BE2C (cell line): Measurements from ENCODE around the gene CLDN10.

ENCODE experiments used
- DNase-seq: peaks from one replicate; pipeline ENCODE4 v3.0.0-alpha.2; 2020
- H3K27me3 ChIP-seq: fragments of 250-450 bp; sonication (Bioruptor Pico); 2 replicates; pipeline ENCODE4 v1.5.1; 2020; ENCODE audit warnings: mild to moderate bottlenecking
- H3K36me3 ChIP-seq: fragments of 250-450 bp; sonication (Bioruptor Pico); 2 replicates; pipeline ENCODE4 v1.5.1; 2020; ENCODE audit warnings: mild to moderate bottlenecking
- H3K4me1 ChIP-seq: fragments of 250-450 bp; sonication (Bioruptor Pico); 2 replicates; pipeline ENCODE4 v1.5.1; 2020
- H3K4me3 ChIP-seq: 2 replicates; pipeline ENCODE4 v1.5.1; 2011; ENCODE audit warnings: low read depth, low read length
- H3K9me3 ChIP-seq: fragments of 250-450 bp; sonication (Bioruptor Pico); 2 replicates; pipeline ENCODE4 v1.5.1; 2020
- CTCF ChIP-seq: IDR thresholded peaks from 2 replicates; pipeline ENCODE4 v1.5.1; 2012; ENCODE audit warnings: mild to moderate bottlenecking, low read depth, low read length

CLDN10 gene

GRCh38 chr13:95607366-95607765 is 54.8 kb downstream of the CLDN10 start:
- H3K36me3 ChIP-seq = peaks cover 71% of the 10 kb centered on the region
- no peak for DNase-seq
- H3K4me1 ChIP-seq = no peaks in the 10 kb centered on the region
- no peak for TF ChIP-seq CTCF
- H3K27me3 ChIP-seq = no peaks in the 10 kb centered on the region
- no peaks in the 10 kb centered on the region for H3K9me3 ChIP-seq
- no peak overlapping the region for H3K4me3 ChIP-seq

- H3K27me3 ChIP-seq = no peaks in the 10 kb centered on the region
- TF ChIP-seq CTCF = no peak
- peaks cover 72% of the 10 kb centered on the region for H3K36me3 ChIP-seq
- no peaks in the 10 kb centered on the region for H3K9me3 ChIP-seq
- no peaks in the 10 kb centered on the region for H3K4me1 ChIP-seq
- DNase-seq = no peak
- H3K4me3 ChIP-seq = no peak overlapping the region
These were observed 56.3 kb downstream of the CLDN10 start for GRCh38 chr13:95608640-95609323.

- no peaks in the 10 kb centered on the region for H3K27me3 ChIP-seq
- H3K4me1 ChIP-seq = no peaks in the 10 kb centered on the region; the same call in 1 of the 2 replicates
- no peak overlapping the region for H3K4me3 ChIP-seq
- TF ChIP-seq CTCF = no peak
- H3K36me3 ChIP-seq = peaks cover 76% of the 10 kb centered on the region
- DNase-seq = no peak
- no peaks in the 10 kb centered on the region for H3K9me3 ChIP-seq
These were observed 62.2 kb downstream of the CLDN10 start for GRCh38 chr13:95614641-95615245.

DNA sequence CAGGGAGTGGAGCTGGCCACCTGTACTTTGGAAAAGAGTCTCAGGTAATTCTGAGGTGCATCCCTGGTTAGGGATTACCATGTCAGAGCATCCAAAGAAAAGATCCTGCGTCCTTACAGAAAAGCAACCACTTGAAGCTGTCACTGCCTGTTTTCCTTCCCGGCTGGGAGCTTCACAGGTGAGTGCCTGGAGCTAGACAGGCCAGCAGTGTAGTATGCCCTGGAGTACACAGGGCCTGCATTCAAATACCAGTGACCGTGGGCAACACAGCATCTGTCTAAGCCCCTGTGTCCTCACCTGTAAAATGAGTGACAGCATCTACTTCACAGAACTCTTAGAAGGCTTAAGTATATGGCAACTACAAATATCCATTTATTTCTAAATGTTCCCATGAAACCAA is 63.0 kb downstream of the CLDN10 start:
- H3K27me3 ChIP-seq = no peaks in the 10 kb centered on the region
- H3K4me3 ChIP-seq = no peak overlapping the region
- no peaks in the 10 kb centered on the region for H3K9me3 ChIP-seq
- peaks cover 79% of the 10 kb centered on the region for H3K36me3 ChIP-seq
- no peak for TF ChIP-seq CTCF
- DNase-seq = no peak
- no peaks in the 10 kb centered on the region; the same call in 1 of the 2 replicates for H3K4me1 ChIP-seq

DNA sequence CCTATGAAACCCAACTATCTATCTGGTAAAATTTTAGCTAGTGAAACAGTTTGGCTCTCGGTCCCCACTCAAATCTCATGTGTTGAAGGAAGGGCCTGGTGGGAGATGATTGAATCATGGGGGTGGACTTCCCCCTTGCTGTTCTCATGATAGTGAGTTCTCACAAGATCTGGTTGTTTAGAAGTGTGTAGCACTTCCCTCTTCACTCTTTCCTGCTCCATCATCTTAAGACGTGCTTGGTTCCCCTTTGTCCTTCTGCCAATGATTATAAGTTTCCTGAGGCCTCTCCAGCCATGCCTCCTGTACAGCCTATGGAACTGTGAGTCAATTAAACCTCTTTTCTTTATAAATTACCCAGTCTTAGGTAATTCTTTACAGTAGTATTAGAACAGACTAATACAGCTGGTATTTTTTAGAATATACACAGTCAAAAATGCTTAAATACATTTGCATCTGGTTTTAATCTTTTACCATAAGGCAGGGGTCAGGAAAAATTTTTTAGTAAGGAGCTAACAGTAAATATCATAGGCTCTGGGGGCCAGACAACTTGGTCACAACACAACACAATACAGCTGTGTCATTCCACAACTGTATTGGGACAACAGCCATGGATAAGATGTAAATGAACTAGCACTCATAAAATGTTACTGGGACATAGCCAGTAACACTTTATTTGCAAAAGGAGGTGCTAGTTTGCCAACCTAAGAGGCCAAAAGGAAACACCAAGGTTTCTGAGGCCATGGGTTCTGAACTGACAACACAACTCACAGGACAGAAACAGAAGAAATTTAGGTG is 67.7 kb downstream of the CLDN10 start:
- DNase-seq = no peak
- Histone ChIP-seq H3K36me3 (peaks cover 86% of the 10 kb centered on the region), H3K4me1 (no peaks in the 10 kb centered on the region; the same call in 1 of the 2 replicates), H3K4me3 (no peak overlapping the region), H3K9me3 (no peaks in the 10 kb centered on the region), H3K27me3 (no peaks in the 10 kb centered on the region)
- no peak for TF ChIP-seq CTCF
